Stimulated activated CD4-positive, alpha-beta T cell treated with anti-CD3 and anti-CD28 coated beads, Interleukin-12 subunit alpha, Interleukin-12 subunit beta, amount 100 ng/mL, for 48 hours (primary cell): Measurements from ENCODE around the gene PCTP.

Source experiments
- DNase-seq, 3 donors: peaks; one replicate each; pipeline ENCODE4 v3.0.0-alpha.2; 2020; ENCODE audit warnings: low read depth in 2 of 3, low spot score in 1 of 3

Gene PCTP

DNA sequence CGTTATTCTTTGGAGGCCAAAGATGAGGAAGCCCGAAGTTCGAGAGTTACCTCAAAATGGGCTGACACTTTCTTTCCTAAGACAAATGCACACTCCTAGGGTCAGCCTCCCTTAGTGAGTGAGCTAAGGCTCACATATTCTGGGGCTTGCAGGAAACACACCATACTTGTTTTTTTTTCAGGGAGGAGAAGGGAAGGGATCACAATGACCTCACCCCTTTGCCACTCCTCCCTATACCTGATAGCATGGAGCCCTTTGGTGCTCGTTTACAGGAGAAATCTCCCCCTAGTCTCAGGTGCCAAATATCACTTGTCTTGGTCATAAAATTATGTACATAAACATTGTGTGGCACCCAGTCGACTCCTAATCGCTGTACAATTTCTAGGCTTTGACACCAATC lies 23.6 kb upstream of the PCTP start:
- DNase-seq: no peak

DNA sequence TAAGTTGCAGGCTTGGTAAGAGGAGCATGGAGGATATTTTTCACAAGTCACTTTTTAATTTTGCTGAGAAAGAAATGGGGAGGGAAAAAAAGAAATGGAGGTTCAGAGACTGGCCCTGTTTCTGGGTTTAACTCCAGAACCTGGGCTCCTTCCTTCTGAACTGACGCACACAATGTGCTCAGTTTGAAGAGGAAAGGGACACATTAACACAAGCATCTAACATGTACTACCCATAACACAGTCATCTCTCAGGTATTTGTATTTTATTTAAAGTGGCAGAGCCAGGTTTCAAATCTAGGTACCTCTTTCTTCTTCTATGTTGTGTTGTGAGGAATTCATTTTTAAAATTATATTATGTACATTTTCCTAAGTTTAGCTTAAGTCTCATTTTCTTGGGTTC lies 22.9 kb upstream of the PCTP start:
- DNase-seq: no peak

DNA sequence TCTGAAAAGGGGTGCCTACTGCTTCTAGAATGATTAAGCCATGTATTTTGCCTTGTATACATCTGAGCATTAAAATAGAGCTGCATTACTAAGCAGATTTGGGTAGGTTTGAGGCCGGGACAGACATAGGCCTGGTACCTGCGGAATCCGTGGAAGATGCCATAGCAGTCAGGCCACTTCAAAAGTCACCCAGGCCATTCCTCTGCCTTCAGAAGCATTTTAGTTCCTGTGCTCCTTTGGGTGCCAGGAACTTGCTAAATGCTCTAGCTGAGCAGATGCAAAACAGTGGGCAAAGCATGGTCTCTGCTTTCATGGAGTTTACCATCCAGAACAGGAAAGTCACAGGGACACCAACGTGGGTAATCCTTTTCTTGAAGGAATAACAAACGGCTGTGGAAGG lies 22.5 kb upstream of the PCTP start:
- no peak for DNase-seq

DNA sequence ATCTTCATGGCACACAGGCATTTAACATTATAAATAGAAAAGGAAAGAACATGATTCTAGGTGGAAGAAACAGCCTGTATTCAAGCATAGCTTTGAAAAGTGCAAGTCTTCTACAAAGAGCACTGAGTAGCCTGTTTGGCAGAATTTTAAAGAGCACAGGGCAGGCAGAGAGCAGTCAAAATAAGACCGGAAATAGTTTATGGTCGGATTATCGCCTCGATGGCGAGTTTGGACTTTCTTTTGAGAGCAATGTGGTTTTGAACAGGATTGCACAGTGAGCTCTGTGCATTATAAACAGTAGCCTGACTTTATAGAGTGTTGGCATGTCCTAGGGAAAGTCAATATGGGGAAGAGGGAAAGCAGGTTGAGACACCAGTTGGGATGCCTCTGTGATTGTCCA lies 22.0 kb upstream of the PCTP start:
- DNase-seq: no peak

GRCh38 chr17:55729484-55729883 lies 21.4 kb upstream of the PCTP start:
- DNase-seq: no peak

DNA sequence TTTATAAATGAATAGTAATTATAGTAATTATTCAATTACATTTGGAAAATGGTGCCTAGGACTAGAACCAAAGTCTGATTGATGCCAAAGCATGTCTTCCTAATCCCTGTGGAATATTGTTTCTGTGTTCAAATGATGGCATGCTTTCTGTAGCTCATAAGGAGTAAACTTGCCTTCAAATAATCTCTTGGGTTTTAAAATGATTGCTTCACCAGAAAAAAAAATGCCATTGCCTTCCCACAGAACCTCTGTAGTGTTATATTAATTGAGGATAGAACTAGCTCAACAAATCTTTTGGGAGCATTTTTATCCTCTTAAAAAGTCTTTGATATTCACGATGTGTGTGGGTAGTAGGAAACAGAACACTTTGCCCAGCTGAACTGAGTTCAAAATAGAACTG lies 20.5 kb upstream of the PCTP start:
- no peak for DNase-seq

GRCh38 chr17:55730808-55731207 lies 20.0 kb upstream of the PCTP start:
- DNase-seq: no peak

- DNase-seq: no peak
Observed at GRCh38 chr17:55731586-55732250, 19.1 kb upstream of the PCTP start.

GRCh38 chr17:55734128-55734781 lies 16.6 kb upstream of the PCTP start:
- DNase-seq: no peak

- peak in 2 of 3 donors; percentile 14 to 49 for DNase-seq
Observed at GRCh38 chr17:55735731-55736405, 15.0 kb upstream of the PCTP start.

DNA sequence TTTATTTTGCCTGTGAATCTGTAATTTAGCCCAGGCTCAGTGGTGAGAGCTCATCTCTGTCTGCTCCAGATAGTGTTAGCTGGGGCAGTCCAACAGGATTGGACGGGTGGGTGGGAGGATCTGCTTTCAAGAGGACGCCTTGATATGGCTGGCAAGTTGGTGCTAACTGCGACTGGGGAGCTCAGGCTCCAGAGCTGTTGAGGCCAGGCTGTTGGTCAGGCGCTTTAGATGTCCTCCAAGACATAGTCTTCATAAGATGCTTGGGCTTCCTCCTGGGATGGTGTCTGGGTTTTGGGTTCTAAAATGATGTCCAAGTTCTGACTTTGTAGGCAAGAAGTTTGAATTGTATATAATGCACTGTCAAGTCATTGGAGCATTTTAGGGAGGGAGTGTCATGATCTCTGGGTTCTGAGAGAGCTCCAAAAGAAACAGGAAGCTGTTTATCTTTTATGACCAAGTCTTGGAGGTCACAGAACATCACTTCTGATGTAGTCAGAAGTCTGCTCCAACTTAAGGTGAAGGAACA lies 12.8 kb upstream of the PCTP start:
- DNase-seq: no peak

GRCh38 chr17:55740511-55741355 lies 10.1 kb upstream of the PCTP start:
- DNase-seq: no peak

DNA sequence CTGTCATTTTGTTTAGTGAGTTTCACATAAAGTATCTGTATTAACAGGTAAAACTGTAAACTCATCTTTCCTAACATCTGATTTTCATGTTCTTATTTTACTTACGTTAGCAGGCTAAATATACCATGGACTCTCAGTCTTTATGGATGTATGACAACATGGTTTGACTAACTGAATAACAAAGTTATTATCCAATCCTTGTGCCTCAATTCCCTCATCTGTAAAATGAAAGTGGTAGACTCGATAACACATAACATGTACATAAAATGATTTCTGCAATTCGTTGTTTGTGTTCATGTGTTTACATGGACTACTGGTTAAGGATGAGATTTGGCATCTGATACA lies 9.5 kb upstream of the PCTP start:
- DNase-seq: no peak

GRCh38 chr17:55742272-55743102 lies 8.4 kb upstream of the PCTP start:
- no peak for DNase-seq

- DNase-seq: no peak
Observed at GRCh38 chr17:55743103-55743679, 7.7 kb upstream of the PCTP start.

DNA sequence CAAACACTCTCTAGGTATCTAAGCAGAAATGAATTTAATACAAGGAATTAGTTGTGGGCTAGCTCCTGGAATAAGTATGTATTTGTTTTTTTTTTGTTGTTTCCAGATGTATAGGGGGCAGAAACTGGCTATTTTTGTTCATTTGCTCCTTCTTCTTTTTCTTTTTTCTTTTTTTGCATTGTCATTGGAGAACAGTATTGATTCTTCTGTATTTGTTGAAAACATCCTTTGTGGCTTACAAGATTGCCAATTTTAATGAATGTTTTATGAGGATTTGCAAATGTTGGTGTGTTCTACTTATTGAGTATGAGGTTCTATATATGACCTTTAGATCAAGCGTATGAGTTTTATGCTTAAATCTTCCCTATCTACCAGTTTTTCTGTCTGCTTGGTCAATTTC lies 5.6 kb upstream of the PCTP start:
- DNase-seq: no peak

DNA sequence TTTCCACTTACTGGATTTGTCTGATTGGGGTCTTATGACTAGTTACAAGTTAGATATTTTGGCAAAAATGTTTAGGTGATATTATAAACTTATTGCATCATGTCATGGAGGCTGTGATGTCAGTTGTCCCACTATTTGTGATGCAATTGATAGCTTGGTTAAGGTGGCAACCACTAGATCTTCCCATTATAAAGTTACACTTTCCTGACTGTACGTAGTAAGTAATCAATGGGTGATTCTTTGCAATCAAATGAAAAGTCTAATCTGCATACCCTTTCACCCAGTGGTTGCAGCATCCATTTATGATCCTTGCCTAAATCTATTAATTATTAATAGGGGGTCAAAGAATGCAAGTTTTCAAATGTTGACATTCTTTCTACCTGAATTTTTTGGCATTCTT lies 4.4 kb upstream of the PCTP start:
- DNase-seq: no peak

DNA sequence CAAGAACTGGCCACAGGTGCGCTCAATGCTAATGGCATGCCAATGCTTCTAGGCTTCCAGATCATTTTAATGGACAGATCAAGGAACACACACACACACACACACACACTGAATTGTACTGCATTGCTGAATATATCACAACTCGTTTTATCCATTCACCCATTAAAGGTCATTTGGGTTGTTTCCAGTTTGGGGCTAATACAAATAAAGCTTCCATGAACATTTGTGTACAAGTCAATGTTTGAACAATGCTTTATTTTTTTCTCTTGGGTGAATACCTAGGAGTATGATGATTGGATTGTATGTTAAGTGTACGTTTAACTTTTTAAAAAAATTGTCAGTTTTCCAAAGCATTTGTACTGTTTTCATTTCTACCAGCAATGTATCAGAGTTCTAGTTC lies 3.6 kb upstream of the PCTP start:
- no peak for DNase-seq

GRCh38 chr17:55748841-55749240 lies 2.0 kb upstream of the PCTP start:
- DNase-seq: no peak

GRCh38 chr17:55749985-55750384 lies 866 bp upstream of the PCTP start:
- DNase-seq: no peak
